Body of pancreas (tissue), 4 donors: ENCODE measurements around the gene GRID2IP.

Source experiments
- POLR2A ChIP-seq, 3 donors: fragments of 450-650 bp; IDR thresholded peaks; one replicate each; pipeline ENCODE4 v1.6.1; 2016; ENCODE audit warnings: antibody characterized with exemption in 3 of 3, mild to moderate bottlenecking in 2 of 3
- TF ChIP-seq, protein P1 (sequence below), 7 experiments: fragments of 450-650 bp in 4 of 7; fragments of 200-600 bp in 3 of 7; sonication (generic) in 3 of 7; IDR thresholded peaks; one replicate each; pipeline ENCODE4 v1.5.1; 2016 to 2019; ENCODE audit warnings: antibody characterized with exemption in 7 of 7

DNA sequence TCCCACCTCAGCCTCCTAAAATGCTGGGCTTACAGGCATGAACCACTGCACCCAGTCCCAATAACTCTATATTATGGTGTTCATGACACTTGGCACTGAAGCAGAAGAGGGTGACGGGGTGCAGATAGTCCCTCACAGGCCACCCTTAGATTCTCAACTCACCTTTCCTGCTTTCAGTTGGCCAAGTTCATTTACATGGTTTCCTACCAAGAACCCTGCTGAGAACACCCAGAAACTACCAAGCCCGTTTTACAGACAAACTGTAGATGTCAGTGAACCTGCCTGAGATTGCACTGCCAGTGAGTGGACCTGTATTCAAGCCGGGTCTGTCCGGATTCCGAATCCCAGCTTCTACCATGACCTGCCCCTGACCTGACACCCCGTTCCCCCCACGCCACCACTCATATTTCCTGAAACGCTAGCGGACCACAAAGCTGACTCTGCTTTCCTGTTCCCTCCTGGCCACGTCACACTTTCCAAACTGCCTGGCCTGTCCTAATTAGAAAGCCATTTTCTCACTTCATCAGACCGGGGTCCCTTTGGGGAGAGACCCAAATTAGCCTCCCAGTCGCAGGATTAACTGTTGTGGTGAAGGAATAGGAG, 17.3 kb downstream of the GRID2IP start:
- TF ChIP-seq, protein P1, sequence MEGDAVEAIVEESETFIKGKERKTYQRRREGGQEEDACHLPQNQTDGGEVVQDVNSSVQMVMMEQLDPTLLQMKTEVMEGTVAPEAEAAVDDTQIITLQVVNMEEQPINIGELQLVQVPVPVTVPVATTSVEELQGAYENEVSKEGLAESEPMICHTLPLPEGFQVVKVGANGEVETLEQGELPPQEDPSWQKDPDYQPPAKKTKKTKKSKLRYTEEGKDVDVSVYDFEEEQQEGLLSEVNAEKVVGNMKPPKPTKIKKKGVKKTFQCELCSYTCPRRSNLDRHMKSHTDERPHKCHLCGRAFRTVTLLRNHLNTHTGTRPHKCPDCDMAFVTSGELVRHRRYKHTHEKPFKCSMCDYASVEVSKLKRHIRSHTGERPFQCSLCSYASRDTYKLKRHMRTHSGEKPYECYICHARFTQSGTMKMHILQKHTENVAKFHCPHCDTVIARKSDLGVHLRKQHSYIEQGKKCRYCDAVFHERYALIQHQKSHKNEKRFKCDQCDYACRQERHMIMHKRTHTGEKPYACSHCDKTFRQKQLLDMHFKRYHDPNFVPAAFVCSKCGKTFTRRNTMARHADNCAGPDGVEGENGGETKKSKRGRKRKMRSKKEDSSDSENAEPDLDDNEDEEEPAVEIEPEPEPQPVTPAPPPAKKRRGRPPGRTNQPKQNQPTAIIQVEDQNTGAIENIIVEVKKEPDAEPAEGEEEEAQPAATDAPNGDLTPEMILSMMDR (IDR thresholded peaks at IDR 0.05), result no peak
- TF ChIP-seq POLR2A (IDR thresholded peaks at IDR 0.05), result no peak
